Pancreas (tissue), 10 donors: ENCODE data around the gene AFAP1L1. TPM values are rescaled to one million over a fixed set of nuclear protein-coding genes. Genes with fewer than 3 reads are reported as not detected.
A peak's percentile ranks its signal among the peaks of the same experiment; 100 is the strongest.
"Not testable (repeated sequence)": the region's sequence is repeated elsewhere in the genome, so short reads cannot be mapped to it uniquely, and the experiment has no call there.

Source experiments
- ATAC-seq, 4 donors: fragments of 200-7000 bp; cut with Tn5 transposase; one replicate each; pipeline versions ENCODE4 v1.8.0 to v1.9.1; 2020; ENCODE audit warnings: mild to moderate bottlenecking in 4 of 4, moderate library complexity in 4 of 4
- DNase-seq, 6 donors: peaks; one replicate each; pipeline ENCODE4 v3.0.0-alpha.2; 2020
- FAIRE-seq: peaks from 2 replicates; lab custom pipeline; 2012; peaks lifted over from hg19 to GRCh38; lab: Jason Lieb, UNC
- H3K27ac ChIP-seq, 4 donors: fragments of 200-600 bp; sonication (generic); 1 replicate in 3 of 4; 2 replicates in 1 of 4; pipeline versions ENCODE4 v1.5.0 to v1.8.0; 2020
- H3K27me3 ChIP-seq, 4 donors: fragments of 200-600 bp; one replicate each; pipeline ENCODE4 v1.8.0; 2021
- H3K36me3 ChIP-seq, 3 donors: fragments of 200-600 bp; sonication (generic) in 1 of 3; one replicate each; pipeline versions ENCODE4 v1.5.0 to v1.8.0; 2020 to 2021
- H3K4me1 ChIP-seq, 3 donors: fragments of 200-600 bp; one replicate each; pipeline ENCODE4 v1.8.0; 2021
- H3K4me3 ChIP-seq, 4 donors: fragments of 200-600 bp; sonication (generic) in 2 of 4; one replicate each; pipeline versions ENCODE4 v1.5.0 to v1.8.0; 2020 to 2021
- H3K9me3 ChIP-seq, 4 donors: fragments of 200-600 bp; one replicate each; pipeline ENCODE4 v1.8.0; 2021
- CTCF ChIP-seq, 4 donors: fragments of 200-600 bp; sonication (generic) in 3 of 4; IDR thresholded peaks; one replicate each; pipeline versions ENCODE4 v1.5.0 to v1.8.0; 2021; ENCODE audit warnings: antibody characterized with exemption in 4 of 4
- WGBS, 2 donors: extraction: QIAGEN DNeasy Blood & Tissue Kit; methylation state at CpG; one replicate each; pipeline ENCODE4 v1.1.7; 2013; 5-methylcytosine and 5-hydroxymethylcytosine counted together
- intact Hi-C, 3 donors: fragments of 100-400 bp; cut with DNase I; formaldehyde crosslinking; loops; one replicate each; pipeline versions ENCODE4 v1.11.1 to v1.14.2; 2022
- polyA plus RNA-seq, 2 donors: library from polyadenylated mRNA; stranded (reverse); fragments of 200-250 nt; gene quantifications; one replicate each; pipeline ENCODE4 v1.2.3, GENCODE V29; 2013
- total RNA-seq, 6 donors: library from RNA; stranded (reverse); fragmentation: NEBNext Ultra II Directional in 4 of 6; extraction: Animal tissue kit (Norgen Biotek cat#: 25700) in 4 of 6; gene quantifications; one replicate each; pipeline versions ENCODE4 v1.2.1 to v1.2.4, GENCODE V29; 2021 to 2023
- donor health status: healthy with polysubstance abuse.
- donor health status: DM: no; HTN: no; CAD: no; lungs with moderate emphysema.
- donor health status: DM: no; HTN: no; CAD: no.
- donor health status: control.
- donor health status: control.
- donor health status: Bipolar disorder and iron deficiency.
- donor health status: DM: yes; HTN: yes; CAD: no.
- donor health status: DM: no; HTN: no; CAD: no.
- donor health status: DM: no; HTN: no; CAD: no.
- donor health status: DM: yes; HTN: yes; CAD: no.

AFAP1L1 gene
- total and polyA plus RNA-seq, 8 donors: 0.54 to 2.4 (median 1.2) TPM

DNA sequence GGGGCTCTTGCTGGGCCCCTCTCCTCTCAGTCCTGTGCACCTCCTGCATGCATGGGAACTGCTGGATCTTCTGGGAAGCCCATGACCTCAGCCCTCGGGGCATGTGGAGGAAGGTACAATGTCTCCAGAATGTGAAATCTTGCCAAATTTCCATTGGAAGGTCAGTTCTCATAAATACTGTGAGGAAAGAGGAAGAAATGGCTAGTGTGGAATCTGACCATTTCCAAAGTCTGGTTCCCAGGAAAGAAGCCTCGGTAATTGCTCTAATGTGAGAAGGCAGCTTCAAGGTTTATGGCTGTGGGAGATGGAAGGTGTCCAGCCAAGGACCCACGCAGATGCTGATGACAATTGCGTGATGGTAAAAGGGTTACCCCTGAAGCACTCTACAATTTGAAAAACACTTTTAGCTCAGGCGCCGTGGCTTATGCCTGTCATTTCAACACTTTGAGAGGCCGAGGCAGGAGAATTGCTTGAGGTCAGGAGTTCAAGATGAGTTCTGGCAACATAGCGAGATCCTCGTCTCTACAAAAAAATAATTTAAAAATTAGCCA lies 115.5 kb downstream of the AFAP1L1 start:
- Histone ChIP-seq H3K4me3 (no peak overlapping the region), H3K36me3 (no peaks in the 10 kb centered on the region), H3K27ac (no peak overlapping the region), H3K9me3 (no peaks in the 10 kb centered on the region), H3K27me3 (no peaks in the 10 kb centered on the region), H3K4me1 (no peaks in the 10 kb centered on the region)
- TF ChIP-seq CTCF (IDR thresholded peaks at IDR 0.05): no peak
- WGBS, 2 donors: 74% methylated on average over 9 of the region's 9 CpGs
- DNase-seq (no peak), FAIRE-seq (no peak), ATAC-seq (peak in 1 of 4 donors; percentile 37)
- intact Hi-C loops: no loop called here

GRCh38 chr5:149387982-149388381 lies 116.3 kb downstream of the AFAP1L1 start:
- Histone ChIP-seq H3K27me3 (no peaks in the 10 kb centered on the region), H3K9me3 (no peaks in the 10 kb centered on the region), H3K27ac (no peak overlapping the region), H3K4me3 (no peak overlapping the region), H3K4me1 (no peaks in the 10 kb centered on the region), H3K36me3 (no peaks in the 10 kb centered on the region)
- ATAC-seq (peak in 1 of 4 donors; percentile 22), DNase-seq (no peak), FAIRE-seq (no peak)
- 88 to 90% methylated on average over 1 of the region's 1 CpG for WGBS, 2 donors
- TF ChIP-seq CTCF (IDR thresholded peaks at IDR 0.05): no peak
- intact Hi-C loops: no loop called here

- no peaks in the 10 kb centered on the region for H3K9me3 ChIP-seq
- no peaks in the 10 kb centered on the region for H3K27me3 ChIP-seq
- no peak overlapping the region for H3K4me3 ChIP-seq
- no peaks in the 10 kb centered on the region for H3K4me1 ChIP-seq
- no peak overlapping the region for H3K27ac ChIP-seq
- intact Hi-C loops: no loop called here
- WGBS, 2 donors: 75 to 80% methylated on average over 7 of the region's 7 CpGs
- no peaks in the 10 kb centered on the region for H3K36me3 ChIP-seq
- no peak for TF ChIP-seq CTCF (IDR thresholded peaks at IDR 0.05)
- DNase-seq (no peak), FAIRE-seq (no peak), ATAC-seq (no peak)
Measured at GRCh38 chr5:149388498-149389190, 117.0 kb downstream of the AFAP1L1 start.

GRCh38 chr5:149389552-149390495 lies 118.2 kb downstream of the AFAP1L1 start:
- WGBS, 2 donors: 65 to 75% methylated on average over 11 of the region's 11 CpGs
- no peak for TF ChIP-seq CTCF (IDR thresholded peaks at IDR 0.05)
- no peak for ATAC-seq

DNA sequence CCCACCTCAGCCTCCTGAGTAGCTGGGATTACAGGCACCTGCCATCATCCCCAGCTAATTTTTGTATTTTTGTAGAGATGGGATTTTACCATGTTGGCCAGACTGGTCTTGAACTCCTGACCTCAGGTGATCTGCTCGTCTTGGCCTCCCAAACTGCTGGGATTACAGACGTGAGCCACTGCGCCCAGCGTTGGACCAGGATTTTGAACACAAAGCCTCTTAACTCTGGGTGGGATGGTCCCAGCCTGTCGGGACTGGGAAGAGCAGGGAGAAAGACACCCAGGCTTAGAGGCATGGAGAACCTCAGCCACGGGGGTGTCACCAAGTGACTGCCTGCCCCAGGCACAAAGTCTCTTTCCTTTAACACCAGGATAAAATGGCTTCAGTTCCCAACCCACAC lies 119.4 kb downstream of the AFAP1L1 start:
- ATAC-seq, H3K27ac ChIP-seq, H3K36me3 ChIP-seq, DNase-seq, H3K27me3 ChIP-seq, intact Hi-C loops, H3K9me3 ChIP-seq, FAIRE-seq, H3K4me3 ChIP-seq, H3K4me1 ChIP-seq: not testable (repeated sequence)
- WGBS, 2 donors: 72 to 87% methylated on average over 6 of the region's 6 CpGs

More at GRCh38 chr5:149389552-149390495, 118.2 kb downstream of the AFAP1L1 start:
- peak; percentile 91 for FAIRE-seq
- DNase-seq: no peak
- no peak overlapping the region for H3K27ac ChIP-seq
- H3K36me3 ChIP-seq: no peaks in the 10 kb centered on the region
- no peaks in the 10 kb centered on the region for H3K27me3 ChIP-seq
- intact Hi-C loops: no loop called here
- no peaks in the 10 kb centered on the region for H3K4me1 ChIP-seq
- no peak overlapping the region for H3K4me3 ChIP-seq
- H3K9me3 ChIP-seq: no peaks in the 10 kb centered on the region
